Measurements from ENCODE around the gene PRF1.
A peak's percentile ranks its signal among the peaks of the same experiment; 100 is the strongest.

The PRF1 gene

GRCh38 chr10:70620020-70620289 is 17.4 kb upstream of the PRF1 start:
- DNase-seq (ENCODE audit: low read depth), result no peak
- no peak overlapping the region for H3K4me3 ChIP-seq (ENCODE audit: low read depth, low read length)
- TF ChIP-seq CTCF (IDR thresholded peaks at IDR 0.05; ENCODE audit: low read depth, low read length, missing control alignments), result no peak

GRCh38 chr10:70619271-70620019 is 16.9 kb upstream of the PRF1 start:
- no peak for DNase-seq (ENCODE audit: low read depth)
- TF ChIP-seq CTCF (IDR thresholded peaks at IDR 0.05; ENCODE audit: low read depth, low read length, missing control alignments), result peak; percentile 38
- no peak overlapping the region for H3K4me3 ChIP-seq (ENCODE audit: low read depth, low read length)

GRCh38 chr10:70618663-70619062 is 16.1 kb upstream of the PRF1 start:
- TF ChIP-seq CTCF (IDR thresholded peaks at IDR 0.05; ENCODE audit: low read depth, low read length, missing control alignments), result no peak
- DNase-seq (ENCODE audit: low read depth), result no peak
- H3K4me3 ChIP-seq (ENCODE audit: low read depth, low read length), result no peak overlapping the region

GRCh38 chr10:70617798-70618568 is 15.4 kb upstream of the PRF1 start:
- no peak overlapping the region for H3K4me3 ChIP-seq (ENCODE audit: low read depth, low read length)
- no peak for DNase-seq (ENCODE audit: low read depth)
- no peak for TF ChIP-seq CTCF (IDR thresholded peaks at IDR 0.05; ENCODE audit: low read depth, low read length, missing control alignments)

GRCh38 chr10:70616761-70617160 is 14.2 kb upstream of the PRF1 start:
- no peak for DNase-seq (ENCODE audit: low read depth)
- no peak for TF ChIP-seq CTCF (IDR thresholded peaks at IDR 0.05; ENCODE audit: low read depth, low read length, missing control alignments)
- no peak overlapping the region for H3K4me3 ChIP-seq (ENCODE audit: low read depth, low read length)

- no peak for TF ChIP-seq CTCF (IDR thresholded peaks at IDR 0.05; ENCODE audit: low read depth, low read length, missing control alignments)
- H3K4me3 ChIP-seq (ENCODE audit: low read depth, low read length), result no peak overlapping the region
- DNase-seq (ENCODE audit: low read depth), result no peak
Measured at GRCh38 chr10:70615784-70616522, 13.4 kb upstream of the PRF1 start.

Measured in GM12864 (cell line).